ENCODE results near the gene IFT27.
A peak's percentile ranks its signal among the peaks of the same experiment; 100 is the strongest.

The IFT27 gene

GRCh38 chr22:36796552-36797175, 20.7 kb upstream of the IFT27 start:
- FAIRE-seq: no peak

- no peak for FAIRE-seq
Observed at GRCh38 chr22:36795633-36796032, 19.7 kb upstream of the IFT27 start.

- no peak for FAIRE-seq
Observed at GRCh38 chr22:36790648-36791047, 14.7 kb upstream of the IFT27 start.

- no peak for FAIRE-seq
Observed at GRCh38 chr22:36787204-36787988, 11.5 kb upstream of the IFT27 start.

- no peak for FAIRE-seq
Observed at GRCh38 chr22:36783743-36784142, 7.8 kb upstream of the IFT27 start.

GRCh38 chr22:36781656-36782627, 6.0 kb upstream of the IFT27 start:
- no peak for FAIRE-seq

- no peak for FAIRE-seq
Observed at GRCh38 chr22:36778020-36778419, 2.1 kb upstream of the IFT27 start.

- no peak for FAIRE-seq
Observed at GRCh38 chr22:36776722-36777121, 803 bp upstream of the IFT27 start.

- FAIRE-seq: no peak
Observed at GRCh38 chr22:36775586-36775963, 344 bp downstream of the IFT27 start.

GRCh38 chr22:36773935-36774334, 2.0 kb downstream of the IFT27 start:
- FAIRE-seq: peak; percentile 33

GRCh38 chr22:36772451-36772850, 3.5 kb downstream of the IFT27 start:
- no peak for FAIRE-seq

- FAIRE-seq: no peak
Observed at GRCh38 chr22:36771356-36772063, 4.4 kb downstream of the IFT27 start.

- FAIRE-seq: no peak
Observed at GRCh38 chr22:36770513-36771231, 5.2 kb downstream of the IFT27 start.

- no peak for FAIRE-seq
Observed at GRCh38 chr22:36769541-36770512, 6.1 kb downstream of the IFT27 start.

- FAIRE-seq: no peak
Observed at GRCh38 chr22:36768616-36769015, 7.3 kb downstream of the IFT27 start.

- FAIRE-seq: no peak
Observed at GRCh38 chr22:36768141-36768540, 7.8 kb downstream of the IFT27 start.

- no peak for FAIRE-seq
Observed at GRCh38 chr22:36767035-36767775, 8.7 kb downstream of the IFT27 start.

- FAIRE-seq: no peak
Observed at GRCh38 chr22:36765943-36766450, 9.9 kb downstream of the IFT27 start.

- no peak for FAIRE-seq
Observed at GRCh38 chr22:36765131-36765942, 10.6 kb downstream of the IFT27 start.

Measured in islet of Langerhans (tissue), 1 donor.